IPS-15b (cell line): ENCODE measurements around the gene RPS28.
"Not testable (repeated sequence)": the region's sequence is repeated elsewhere in the genome, so short reads cannot be mapped to it uniquely, and the experiment has no call there.

Experiments used
- H3K27me3 ChIP-seq: one replicate; pipeline ENCODE4 v1.6.1; 2013; ENCODE audit warnings: low read length; ENCODE audit not compliant: control insufficient read depth, insufficient read depth
- H3K36me3 ChIP-seq: one replicate; pipeline ENCODE4 v1.6.1; 2013; ENCODE audit warnings: low read length; ENCODE audit not compliant: control insufficient read depth, insufficient read depth
- H3K4me1 ChIP-seq: one replicate; pipeline ENCODE4 v1.6.1; 2013; ENCODE audit warnings: mild to moderate bottlenecking, low read length; ENCODE audit not compliant: control insufficient read depth, insufficient read depth
- H3K4me3 ChIP-seq: one replicate; pipeline ENCODE4 v1.5.1; 2013; ENCODE audit warnings: low read depth, low read length
- H3K9ac ChIP-seq: one replicate; pipeline ENCODE4 v1.6.1; 2013; ENCODE audit warnings: low read depth, mild to moderate bottlenecking, low read length
- H3K9me3 ChIP-seq: one replicate; pipeline ENCODE4 v1.6.1; 2013; ENCODE audit warnings: mild to moderate bottlenecking, low read length; ENCODE audit not compliant: control insufficient read depth, insufficient read depth

RPS28 gene

GRCh38 chr19:8308891-8309291 lies 12.4 kb upstream of the RPS28 start:
- Histone ChIP-seq H3K4me3 (peak overlapping the region; percentile 97), H3K27me3 (no peaks in the 10 kb centered on the region), H3K9me3 (no peaks in the 10 kb centered on the region), H3K36me3 (peaks cover 32% of the 10 kb centered on the region), H3K4me1 (no peaks in the 10 kb centered on the region), H3K9ac (no peak overlapping the region)

DNA sequence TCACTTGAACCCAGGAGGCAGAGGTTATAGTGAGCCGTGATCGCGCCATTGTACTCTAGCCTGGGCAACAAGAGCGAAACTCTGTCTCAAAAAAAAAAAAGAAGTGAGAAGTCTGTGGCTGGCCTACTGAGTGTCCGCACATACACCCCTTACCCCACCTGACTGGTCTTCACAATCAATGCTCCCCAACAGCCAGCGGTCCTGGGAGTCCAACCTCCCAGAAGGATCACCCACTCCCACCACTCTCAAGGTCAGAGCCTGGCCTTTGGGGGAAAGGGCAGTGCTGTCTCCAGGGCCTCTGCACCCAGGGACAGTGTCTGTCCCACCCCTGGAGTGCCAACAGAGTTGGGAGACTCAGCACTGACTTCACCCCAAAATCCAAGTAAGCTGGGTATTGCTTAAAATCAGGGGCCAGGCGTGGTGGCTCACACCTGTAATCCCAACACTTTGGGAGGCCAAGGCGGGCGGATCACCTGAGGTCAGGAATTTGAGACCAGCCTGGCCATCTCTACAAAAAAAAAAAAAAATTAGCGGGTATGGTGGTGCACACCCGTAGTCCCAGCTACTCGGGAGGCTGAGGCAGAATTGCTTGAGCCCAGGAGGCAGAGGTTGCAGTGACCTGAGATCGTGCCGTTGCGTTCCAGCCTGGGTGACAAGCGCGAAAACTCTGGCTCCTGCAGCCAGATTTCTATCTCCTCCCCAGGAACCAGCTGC lies 10.8 kb upstream of the RPS28 start:
- Histone ChIP-seq H3K36me3 (peaks cover 43% of the 10 kb centered on the region), H3K4me1 (no peaks in the 10 kb centered on the region), H3K9ac (no peak overlapping the region), H3K9me3 (no peaks in the 10 kb centered on the region), H3K4me3 (no peak overlapping the region), H3K27me3 (no peaks in the 10 kb centered on the region)

DNA sequence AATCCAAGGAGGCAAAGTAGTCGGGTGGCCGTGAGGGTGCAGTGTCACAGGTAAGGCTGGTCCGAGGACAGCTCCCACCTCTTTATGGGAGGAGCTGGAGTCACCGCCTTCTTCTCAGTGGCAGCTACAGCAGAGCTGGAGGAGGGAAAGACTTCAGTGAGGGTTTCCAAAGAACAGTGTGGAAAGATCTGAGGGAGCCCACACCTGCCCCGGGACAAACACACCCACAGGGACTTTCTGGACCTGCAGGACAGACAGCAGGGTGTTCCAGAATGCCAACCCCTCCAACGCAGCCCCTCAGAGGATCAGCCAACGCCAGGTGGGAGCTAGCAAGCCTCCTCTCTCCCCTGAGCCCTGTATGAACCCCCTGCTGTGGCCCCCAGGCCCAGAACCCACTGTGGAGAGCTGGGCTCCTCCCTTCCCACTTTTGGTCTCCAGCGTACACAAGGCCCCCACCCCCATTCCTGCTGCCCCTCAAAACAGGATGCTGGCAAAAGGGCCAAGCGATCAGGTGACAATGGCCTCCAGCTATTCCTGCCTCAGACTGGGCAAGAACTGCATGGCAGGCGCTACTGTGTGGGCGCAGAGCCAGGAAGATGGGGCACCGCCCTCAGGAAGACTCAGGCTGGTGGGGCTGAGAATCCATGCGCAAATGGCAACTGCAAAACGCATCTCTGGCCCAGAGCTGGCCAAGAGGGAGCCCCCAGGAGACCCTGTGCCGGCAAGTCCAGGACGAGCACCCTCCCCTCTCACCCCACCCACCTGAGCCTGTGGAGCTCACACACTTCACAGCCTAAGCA lies 9.6 kb upstream of the RPS28 start:
- Histone ChIP-seq H3K36me3 (peaks cover 49% of the 10 kb centered on the region), H3K4me1 (no peaks in the 10 kb centered on the region), H3K27me3 (no peaks in the 10 kb centered on the region), H3K9me3 (no peaks in the 10 kb centered on the region), H3K9ac (no peak overlapping the region), H3K4me3 (no peak overlapping the region)

DNA sequence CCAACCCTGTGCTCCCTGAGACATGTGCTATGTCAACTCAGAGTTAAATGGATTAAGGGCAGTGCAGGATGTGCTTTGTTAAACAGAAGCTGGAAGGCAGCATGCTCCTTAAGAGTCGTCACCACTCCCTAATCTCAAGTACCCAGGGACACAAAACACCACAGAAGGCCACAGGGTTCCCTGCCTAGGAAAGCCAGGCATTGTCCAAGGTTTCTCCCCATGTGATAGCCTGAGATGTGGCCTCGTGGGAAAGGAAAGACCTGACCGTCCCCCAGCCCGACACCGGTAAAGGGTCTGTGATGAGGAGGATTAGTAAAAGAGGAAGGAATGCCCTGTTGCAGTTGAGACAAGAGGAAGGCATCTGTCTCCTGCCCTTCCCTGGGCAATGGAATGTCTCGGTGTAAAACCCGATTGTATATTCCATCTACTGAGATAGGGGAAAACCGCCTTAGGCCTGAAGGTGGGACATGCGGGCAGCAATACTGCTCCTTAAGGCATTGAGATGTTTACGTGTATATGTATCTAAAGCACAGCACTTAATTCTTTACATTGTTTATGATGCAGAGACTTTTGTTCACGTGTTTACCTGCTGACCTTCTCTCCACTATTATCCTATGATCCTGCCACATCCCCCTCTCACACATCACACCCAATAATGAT lies 6.2 kb upstream of the RPS28 start:
- H3K27me3 ChIP-seq, H3K9ac ChIP-seq, H3K4me1 ChIP-seq, H3K9me3 ChIP-seq, H3K4me3 ChIP-seq: not testable (repeated sequence)
- peaks cover 41% of the 10 kb centered on the region for H3K36me3 ChIP-seq

GRCh38 chr19:8316351-8317125 lies 4.8 kb upstream of the RPS28 start:
- Histone ChIP-seq H3K9ac (no peak overlapping the region), H3K36me3 (peaks cover 32% of the 10 kb centered on the region), H3K27me3 (no peaks in the 10 kb centered on the region), H3K4me1 (no peaks in the 10 kb centered on the region), H3K9me3 (no peaks in the 10 kb centered on the region), H3K4me3 (no peak overlapping the region)

GRCh38 chr19:8318835-8319234 lies 2.5 kb upstream of the RPS28 start:
- not testable (repeated sequence) for H3K4me3 ChIP-seq, H3K9me3 ChIP-seq, H3K4me1 ChIP-seq, H3K27me3 ChIP-seq, H3K9ac ChIP-seq
- peaks cover 39% of the 10 kb centered on the region for H3K36me3 ChIP-seq

DNA sequence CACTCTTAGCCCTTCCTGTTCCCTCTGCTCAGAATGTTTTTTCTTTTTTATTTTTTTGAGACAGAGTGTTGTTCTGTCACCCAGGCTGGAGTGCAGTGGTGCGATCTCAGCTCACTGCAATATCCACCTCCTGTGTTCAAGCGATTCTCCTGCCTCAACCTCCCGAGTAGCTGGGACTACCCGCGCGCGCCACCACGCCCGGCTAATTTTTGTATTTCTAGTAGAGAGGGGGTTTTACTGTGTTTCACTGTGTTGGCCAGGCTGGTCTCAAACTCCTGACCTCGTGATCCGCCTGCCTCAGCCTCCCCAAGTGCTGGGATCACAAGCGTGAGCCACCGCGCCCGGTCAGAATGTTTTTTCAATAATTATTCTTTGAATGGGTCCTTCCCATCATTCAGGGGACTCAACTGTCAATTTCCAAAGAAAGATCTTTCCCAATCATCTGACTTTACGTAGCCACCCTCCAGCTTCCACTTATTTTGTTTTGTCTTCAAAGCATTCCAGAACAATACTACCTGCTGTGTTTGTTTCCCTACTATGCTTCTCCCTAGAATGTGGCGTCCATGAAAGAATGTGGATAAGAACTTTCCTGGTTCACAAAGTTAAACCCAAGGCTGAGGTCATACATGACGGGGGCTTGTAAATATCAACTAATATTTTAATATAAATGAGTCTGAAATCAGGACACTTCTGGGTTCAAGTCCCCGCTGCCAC lies 1.3 kb upstream of the RPS28 start:
- H3K36me3 ChIP-seq, result peaks cover 34% of the 10 kb centered on the region
- H3K9ac ChIP-seq, result peak overlapping the region; percentile 99
- peak overlapping the region; percentile 99 for H3K4me3 ChIP-seq
- H3K4me1 ChIP-seq, result peaks cover 8% of the 10 kb centered on the region
- H3K9me3 ChIP-seq, result no peaks in the 10 kb centered on the region
- H3K27me3 ChIP-seq, result no peaks in the 10 kb centered on the region

DNA sequence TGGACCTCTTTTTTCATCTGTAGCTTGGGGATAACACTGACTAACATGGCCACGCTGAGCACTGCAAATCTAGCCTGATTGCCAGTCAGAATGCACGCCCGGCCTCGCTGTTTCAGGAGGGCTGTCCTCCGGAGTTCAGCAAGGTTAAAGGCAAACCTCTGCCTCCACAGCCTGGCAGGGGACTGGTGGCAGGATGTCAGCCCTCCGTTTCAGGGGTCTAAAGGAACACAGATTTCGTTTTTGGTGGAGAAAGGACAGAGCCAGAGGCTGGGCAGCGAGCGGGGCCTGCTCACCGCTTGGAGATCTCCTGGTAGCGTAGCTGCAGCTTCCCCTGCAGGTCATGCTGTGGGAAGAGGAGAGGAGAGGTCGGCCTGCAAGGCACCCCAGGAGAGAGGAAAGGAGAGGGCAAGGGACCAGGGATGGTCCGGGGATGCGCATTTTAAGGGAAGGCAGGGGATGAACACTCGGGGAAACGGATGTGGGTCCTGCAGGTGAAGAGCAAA lies 681 bp upstream of the RPS28 start:
- Histone ChIP-seq H3K4me3 (peak overlapping the region; percentile 99), H3K9me3 (no peaks in the 10 kb centered on the region), H3K9ac (peak overlapping the region; percentile 99), H3K36me3 (peaks cover 28% of the 10 kb centered on the region), H3K4me1 (peaks cover 8% of the 10 kb centered on the region), H3K27me3 (no peaks in the 10 kb centered on the region)

DNA sequence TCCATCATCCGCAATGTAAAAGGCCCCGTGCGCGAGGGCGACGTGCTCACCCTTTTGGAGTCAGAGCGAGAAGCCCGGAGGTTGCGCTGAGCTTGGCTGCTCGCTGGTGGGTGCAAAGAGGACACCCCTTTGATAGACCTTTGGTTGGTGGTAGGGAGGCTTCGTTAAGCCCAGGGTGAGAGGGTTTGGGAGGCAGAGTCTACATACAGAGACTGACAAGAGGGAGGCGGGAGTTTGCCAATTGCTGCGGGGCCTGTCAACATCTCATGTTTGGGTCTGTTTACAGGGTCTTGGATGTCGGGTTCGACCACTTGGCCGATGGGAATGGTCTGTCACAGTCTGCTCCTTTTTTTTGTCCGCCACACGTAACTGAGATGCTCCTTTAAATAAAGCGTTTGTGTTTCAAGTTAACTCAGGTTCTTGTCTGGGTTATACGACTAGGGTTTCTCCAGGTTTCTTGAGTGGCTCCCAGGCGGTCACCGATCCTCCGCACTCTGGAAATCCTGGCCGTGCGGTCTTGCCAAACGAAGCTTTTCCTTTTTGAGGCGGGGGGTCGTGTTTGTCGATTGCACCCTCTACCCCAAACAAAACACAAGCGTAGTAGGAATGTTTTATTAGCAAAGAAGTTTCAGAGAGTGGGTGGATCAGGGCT lies 816 bp downstream of the RPS28 start:
- Histone ChIP-seq H3K4me1 (peaks cover 8% of the 10 kb centered on the region), H3K9ac (peak overlapping the region; percentile 99), H3K36me3 (peaks cover 23% of the 10 kb centered on the region)

DNA sequence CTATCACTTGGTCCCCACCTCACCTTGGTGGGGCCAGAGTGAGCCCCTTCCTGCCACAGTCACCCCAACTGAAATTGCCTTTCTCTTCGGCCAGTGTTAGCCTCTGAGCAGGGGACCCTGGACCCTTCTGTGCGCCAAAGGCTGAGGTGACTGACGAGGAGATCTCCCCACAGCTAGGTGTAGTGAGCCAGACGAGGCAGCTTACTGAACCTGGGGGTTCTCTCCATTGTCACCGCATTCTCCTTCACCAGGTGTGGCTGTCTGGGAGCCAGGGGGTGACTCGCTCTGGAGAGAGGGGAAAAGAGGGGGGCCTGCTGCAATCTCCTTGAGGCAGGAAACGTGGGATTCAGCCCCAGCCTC lies 1.3 kb downstream of the RPS28 start:
- peaks cover 8% of the 10 kb centered on the region for H3K4me1 ChIP-seq

More for the DNA sequence above, 816 bp downstream of the RPS28 start:
- no peaks in the 10 kb centered on the region for H3K9me3 ChIP-seq
- peak overlapping the region; percentile 99 for H3K4me3 ChIP-seq
- no peaks in the 10 kb centered on the region for H3K27me3 ChIP-seq

More for the DNA sequence above, 1.3 kb downstream of the RPS28 start:
- no peaks in the 10 kb centered on the region for H3K9me3 ChIP-seq
- peaks cover 23% of the 10 kb centered on the region for H3K36me3 ChIP-seq
- H3K4me3 ChIP-seq, result peak overlapping the region; percentile 99
- H3K9ac ChIP-seq, result peak overlapping the region; percentile 99
- H3K27me3 ChIP-seq, result no peaks in the 10 kb centered on the region
